ENCODE results near the gene SMPX. TPM values are rescaled to one million over a fixed set of nuclear protein-coding genes. Genes with fewer than 3 reads are reported as not detected.

Gene SMPX
- total RNA-seq, 3 donors from 2014 or later (not counting 1 experiment from before 2014, with no cell fraction given), result not detected

GRCh38 chrX:21770631-21771321 lies 12.9 kb upstream of the SMPX start:
- H3K36me3 Mint-ChIP-seq, result no peaks in the 10 kb centered on the region
- H3K27me3 ChIP-seq (ENCODE audit: control insufficient read depth, insufficient read depth, low read length), result no peaks in the 10 kb centered on the region
- H3K9me3 Mint-ChIP-seq, result peaks cover 0 to 4% of the 10 kb centered on the region in 2 donors
- H3K9me3 ChIP-seq (ENCODE audit: control insufficient read depth, insufficient read depth, low read length), result no peaks in the 10 kb centered on the region
- H3K4me1 ChIP-seq (ENCODE audit: control insufficient read depth, insufficient read depth, low read length), result no peaks in the 10 kb centered on the region
- no peak overlapping the region for H3K27ac ChIP-seq (ENCODE audit: low read length)
- WGBS (ENCODE audit: insufficient coverage), result 88% methylated on average over 8 of the region's 10 CpGs
- H3K36me3 ChIP-seq (ENCODE audit: control insufficient read depth, insufficient read depth, low read length), result no peaks in the 10 kb centered on the region
- peaks cover 0 to 18% of the 10 kb centered on the region in 2 donors for H3K27me3 Mint-ChIP-seq (ENCODE audit: low read depth in 2 of 2)
- TF ChIP-seq CTCF (IDR thresholded peaks at IDR 0.05), result no peak
- DNase-seq (no peak), ATAC-seq (no peak)
- H3K4me1 Mint-ChIP-seq, result no peaks in the 10 kb centered on the region
- no peak overlapping the region for H3K27ac Mint-ChIP-seq
- intact Hi-C loops (cut with micrococcal nuclease), result no loop called here
- no peak overlapping the region for H3K4me3 Mint-ChIP-seq
- no peak overlapping the region for H3K4me3 ChIP-seq (ENCODE audit: low read length)

GRCh38 chrX:21766101-21766500 lies 8.2 kb upstream of the SMPX start:
- intact Hi-C loops (cut with micrococcal nuclease), result no loop called here
- Mint-ChIP-seq H3K27me3 (ENCODE audit: low read depth in 2 of 2) (peaks cover 0 to 24% of the 10 kb centered on the region in 2 donors), H3K4me3 (no peak overlapping the region), H3K9me3 (no peaks in the 10 kb centered on the region), H3K27ac (no peak overlapping the region), H3K4me1 (no peaks in the 10 kb centered on the region), H3K36me3 (no peaks in the 10 kb centered on the region)
- H3K27ac ChIP-seq (ENCODE audit: low read length), result no peak overlapping the region
- no peak overlapping the region for H3K4me3 ChIP-seq (ENCODE audit: low read length)
- H3K4me1 ChIP-seq (ENCODE audit: control insufficient read depth, insufficient read depth, low read length), result no peaks in the 10 kb centered on the region
- DNase-seq, result no peak
- no peaks in the 10 kb centered on the region for H3K27me3 ChIP-seq (ENCODE audit: control insufficient read depth, insufficient read depth, low read length)
- no peaks in the 10 kb centered on the region for H3K9me3 ChIP-seq (ENCODE audit: control insufficient read depth, insufficient read depth, low read length)
- no peak for TF ChIP-seq CTCF (IDR thresholded peaks at IDR 0.05)
- no peak for ATAC-seq
- no peaks in the 10 kb centered on the region for H3K36me3 ChIP-seq (ENCODE audit: control insufficient read depth, insufficient read depth, low read length)

- Histone ChIP-seq H3K27ac (ENCODE audit: low read length) (no peak overlapping the region), H3K27me3 (ENCODE audit: control insufficient read depth, insufficient read depth, low read length) (no peaks in the 10 kb centered on the region), H3K9me3 (ENCODE audit: control insufficient read depth, insufficient read depth, low read length) (no peaks in the 10 kb centered on the region), H3K36me3 (ENCODE audit: control insufficient read depth, insufficient read depth, low read length) (no peaks in the 10 kb centered on the region), H3K4me3 (ENCODE audit: low read length) (no peak overlapping the region), H3K4me1 (ENCODE audit: control insufficient read depth, insufficient read depth, low read length) (no peaks in the 10 kb centered on the region)
- WGBS (ENCODE audit: insufficient coverage), result 89% methylated on average over 3 of the region's 3 CpGs
- TF ChIP-seq CTCF (IDR thresholded peaks at IDR 0.05), result no peak
- Mint-ChIP-seq H3K36me3 (no peaks in the 10 kb centered on the region), H3K27ac (no peak overlapping the region), H3K4me1 (no peaks in the 10 kb centered on the region), H3K4me3 (no peak overlapping the region), H3K27me3 (ENCODE audit: low read depth in 2 of 2) (peaks cover 0 to 24% of the 10 kb centered on the region in 2 donors), H3K9me3 (no peaks in the 10 kb centered on the region)
- intact Hi-C loops (cut with micrococcal nuclease), result no loop called here
- ATAC-seq (no peak), DNase-seq (no peak)
Measured at GRCh38 chrX:21764008-21764407, 6.1 kb upstream of the SMPX start.

DNA sequence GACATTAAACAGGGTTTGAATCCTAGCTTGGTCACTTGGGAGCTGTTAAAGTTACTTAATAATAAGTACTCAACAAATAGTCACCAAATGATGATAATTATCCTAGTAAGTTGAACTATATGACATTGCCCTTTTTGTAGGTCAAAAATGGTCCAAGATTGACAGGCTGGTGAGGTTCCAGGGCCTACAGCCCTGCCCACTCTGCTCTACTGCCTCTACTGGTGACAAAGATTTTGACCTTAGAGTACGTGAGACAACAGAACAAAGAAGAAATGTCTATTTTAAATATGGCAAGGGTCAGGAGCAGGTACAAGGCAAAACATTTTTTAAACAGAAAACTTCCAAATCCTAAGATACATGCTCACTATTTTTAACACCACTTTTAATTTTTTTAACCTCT lies 572 bp upstream of the SMPX start:
- ATAC-seq (no peak), DNase-seq (no peak)
- no peak overlapping the region for H3K27ac ChIP-seq (ENCODE audit: low read length)
- no peaks in the 10 kb centered on the region for H3K4me1 Mint-ChIP-seq
- H3K9me3 ChIP-seq (ENCODE audit: control insufficient read depth, insufficient read depth, low read length), result no peaks in the 10 kb centered on the region
- peaks cover 0 to 9% of the 10 kb centered on the region in 2 donors for H3K27me3 Mint-ChIP-seq (ENCODE audit: low read depth in 2 of 2)
- no peaks in the 10 kb centered on the region for H3K36me3 Mint-ChIP-seq
- H3K4me3 Mint-ChIP-seq, result no peak overlapping the region
- no peaks in the 10 kb centered on the region for H3K9me3 Mint-ChIP-seq
- no peak overlapping the region for H3K27ac Mint-ChIP-seq
- H3K4me3 ChIP-seq (ENCODE audit: low read length), result no peak overlapping the region
- no CpG with 5 or more reads among the region's 1 CpG for WGBS (ENCODE audit: insufficient coverage)
- no peaks in the 10 kb centered on the region for H3K36me3 ChIP-seq (ENCODE audit: control insufficient read depth, insufficient read depth, low read length)
- no peak for TF ChIP-seq CTCF (IDR thresholded peaks at IDR 0.05)
- intact Hi-C loops (cut with micrococcal nuclease), result no loop called here
- no peaks in the 10 kb centered on the region for H3K4me1 ChIP-seq (ENCODE audit: control insufficient read depth, insufficient read depth, low read length)
- H3K27me3 ChIP-seq (ENCODE audit: control insufficient read depth, insufficient read depth, low read length), result no peaks in the 10 kb centered on the region
